Neural cell (in vitro differentiated cells): ENCODE results near the gene KIFC3.

Source experiments
- CTCF ChIP-seq: fragments of 450-650 bp; IDR thresholded peaks from 2 replicates; pipeline ENCODE4 v1.5.1; 2014; ENCODE audit warnings: antibody characterized with exemption, mild to moderate bottlenecking, moderate library complexity; ENCODE audit not compliant: poor library complexity, severe bottlenecking
- REST ChIP-seq: IDR thresholded peaks from 2 replicates; pipeline ENCODE4 v1.6.1; 2012; ENCODE audit warnings: borderline replicate concordance
- SMC3 ChIP-seq: fragments of 450-650 bp; conservative IDR thresholded peaks from 2 replicates; pipeline ENCODE4 v1.6.1; 2014; ENCODE audit warnings: antibody characterized with exemption, mild to moderate bottlenecking, moderate library complexity; ENCODE audit not compliant: poor library complexity
- TAF1 ChIP-seq: IDR thresholded peaks from 2 replicates; pipeline ENCODE4 v1.6.1; 2012; ENCODE audit warnings: low read depth

- TF ChIP-seq CTCF (no peak), REST (no peak), TAF1 (no peak), SMC3 (no peak)
Observed at GRCh38 chr16:57801809-57802340, 416 bp downstream of the KIFC3 start.
